Fibroblast of mammary gland (primary cell): ENCODE measurements around the gene RABGGTA.
"Not testable (repeated sequence)": the region's sequence is repeated elsewhere in the genome, so short reads cannot be mapped to it uniquely, and the experiment has no call there.

ENCODE experiments used
- DNase-seq: peaks from one replicate; pipeline ENCODE4 v3.0.0-alpha.2; 2010; ENCODE audit warnings: low read depth
- H3K4me3 ChIP-seq: 2 replicates; pipeline ENCODE4 v1.5.1; 2011; ENCODE audit warnings: low read depth, mild to moderate bottlenecking, low read length, moderate library complexity; ENCODE audit not compliant: control insufficient read depth
- CTCF ChIP-seq: conservative IDR thresholded peaks from 2 replicates; pipeline ENCODE4 v1.5.1; 2011; ENCODE audit warnings: low read depth, low read length, inconsistent platforms; ENCODE audit not compliant: control insufficient read depth, insufficient read depth

The RABGGTA gene

GRCh38 chr14:24250354-24250753, 21.0 kb downstream of the RABGGTA start:
- TF ChIP-seq CTCF, result no peak
- DNase-seq, result no peak
- no peak overlapping the region for H3K4me3 ChIP-seq

- no peak overlapping the region for H3K4me3 ChIP-seq
- no peak for DNase-seq
- TF ChIP-seq CTCF, result no peak
These were observed 22.0 kb downstream of the RABGGTA start for GRCh38 chr14:24249230-24250021.

- no peak overlapping the region for H3K4me3 ChIP-seq
- no peak for TF ChIP-seq CTCF
- DNase-seq, result no peak
These were observed 24.0 kb downstream of the RABGGTA start for GRCh38 chr14:24247422-24247821.

GRCh38 chr14:24246765-24247212, 24.6 kb downstream of the RABGGTA start:
- no peak for DNase-seq
- TF ChIP-seq CTCF, result no peak
- no peak overlapping the region for H3K4me3 ChIP-seq

GRCh38 chr14:24245350-24245749, 26.0 kb downstream of the RABGGTA start:
- not testable (repeated sequence) for DNase-seq

GRCh38 chr14:24243336-24243836, 28.0 kb downstream of the RABGGTA start:
- peak; percentile 14 for DNase-seq
- no peak for TF ChIP-seq CTCF
- H3K4me3 ChIP-seq, result peak overlapping the region; percentile 90

More at GRCh38 chr14:24245350-24245749, 26.0 kb downstream of the RABGGTA start:
- not testable (repeated sequence) for H3K4me3 ChIP-seq

- peak overlapping the region; percentile 90 for H3K4me3 ChIP-seq
- peak; percentile 86 for DNase-seq
- TF ChIP-seq CTCF, result peak; percentile 19
These were observed 29.5 kb downstream of the RABGGTA start for GRCh38 chr14:24241829-24242443.
